Liver (tissue), 3 donors: ENCODE data around the gene SLC11A2.

Experiments used
- CTCF ChIP-seq: fragments of 150-350 bp; IDR thresholded peaks from 2 replicates; pipeline ENCODE4 v1.5.1; 2017; ENCODE audit warnings: improper control_type of control experiment, low read depth, low read length; ENCODE audit not compliant: missing input control
- FOXA1 ChIP-seq: IDR thresholded peaks from 2 replicates; pipeline ENCODE4 v1.6.1; 2016; ENCODE audit warnings: antibody characterized with exemption
- HNF4G ChIP-seq: IDR thresholded peaks from 2 replicates; pipeline ENCODE4 v1.6.1; 2016; ENCODE audit warnings: antibody characterized with exemption
- MAX ChIP-seq: IDR thresholded peaks from 2 replicates; pipeline ENCODE4 v1.6.1; 2016; ENCODE audit warnings: antibody characterized with exemption
- RAD21 ChIP-seq, 2 donors: IDR thresholded peaks; 2 replicates each; pipeline ENCODE4 v1.6.1; 2016; ENCODE audit warnings: antibody characterized with exemption in 2 of 2, mild to moderate bottlenecking in 2 of 2
- TAF1 ChIP-seq: conservative IDR thresholded peaks from 2 replicates; pipeline ENCODE4 v1.6.1; 2016; ENCODE audit warnings: antibody characterized with exemption, mild to moderate bottlenecking
- donor health status: healthy.
- donor health status: healthy.

- TF ChIP-seq CTCF (no peak), TAF1 (no peak), HNF4G (no peak), RAD21 (IDR thresholded peaks at IDR 0.05) (no peak), FOXA1 (no peak), MAX (no peak)
Measured at GRCh38 chr12:50948798-50949197, 77.4 kb downstream of the SLC11A2 start.
